Uterus (tissue), 2 donors: Measurements from ENCODE around the gene SND1.

Experiments
- CTCF ChIP-seq, 4 experiments: fragments of 200-600 bp in 2 of 4; fragments of 450-650 bp in 2 of 4; sonication (generic) in 2 of 4; IDR thresholded peaks; one replicate each; pipeline ENCODE4 v1.5.1; 2016 to 2019; ENCODE audit warnings: antibody characterized with exemption in 4 of 4, mild to moderate bottlenecking in 2 of 4, moderate library complexity in 1 of 4
- POLR2A ChIP-seq, 2 donors: fragments of 450-650 bp; IDR thresholded peaks; one replicate each; pipeline ENCODE4 v1.6.1; 2016; ENCODE audit warnings: antibody characterized with exemption in 2 of 2, mild to moderate bottlenecking in 1 of 2, moderate library complexity in 1 of 2

GRCh38 chr7:128108129-128108528, 456.1 kb downstream of the SND1 start:
- no peak for TF ChIP-seq POLR2A (IDR thresholded peaks at IDR 0.05)
- no peak for TF ChIP-seq CTCF (IDR thresholded peaks at IDR 0.05)
